SJCRH30 (cell line): ENCODE data around the gene TPX2. TPM values are rescaled to one million over a fixed set of nuclear protein-coding genes. Genes with fewer than 3 reads are reported as not detected.
"Not testable (repeated sequence)": the region's sequence is repeated elsewhere in the genome, so short reads cannot be mapped to it uniquely, and the experiment has no call there.

Source experiments
- DNase-seq, 2 experiments: peaks; one replicate each; pipeline ENCODE4 v3.0.0-alpha.2; 2015 to 2020
- H3K27ac ChIP-seq: fragments of 250-450 bp; sonication (Bioruptor Pico); 2 replicates; pipeline ENCODE4 v1.5.1; 2020; ENCODE audit warnings: mild to moderate bottlenecking, moderate library complexity
- H3K27me3 ChIP-seq: fragments of 250-450 bp; sonication (Bioruptor Pico); 2 replicates; pipeline ENCODE4 v1.5.1; 2020; ENCODE audit warnings: mild to moderate bottlenecking, moderate library complexity
- H3K36me3 ChIP-seq: fragments of 250-450 bp; sonication (Bioruptor Pico); 2 replicates; pipeline ENCODE4 v1.5.1; 2020; ENCODE audit warnings: mild to moderate bottlenecking, moderate library complexity
- H3K4me1 ChIP-seq: fragments of 250-450 bp; sonication (Bioruptor Pico); 2 replicates; pipeline ENCODE4 v1.5.1; 2020; ENCODE audit warnings: mild to moderate bottlenecking, moderate library complexity
- H3K4me3 ChIP-seq: fragments of 250-450 bp; sonication (Bioruptor Pico); 2 replicates; pipeline ENCODE4 v1.5.1; 2020; ENCODE audit warnings: mild to moderate bottlenecking, moderate library complexity
- H3K9me3 ChIP-seq: fragments of 250-450 bp; sonication (Bioruptor Pico); replicated peaks from 2 replicates; pipeline ENCODE4 v1.5.1; 2020; ENCODE audit warnings: mild to moderate bottlenecking, moderate library complexity
- total RNA-seq: library from RNA; depleted of rRNA; stranded (reverse); fragments of >200 nt; shearing (Covaris generic); gene quantifications from 2 replicates; pipeline ENCODE4 v1.2.3, GENCODE V29; 2014

TPX2 gene
- total RNA-seq, 1 experiment from 2014 or later, result 237 TPM

DNA sequence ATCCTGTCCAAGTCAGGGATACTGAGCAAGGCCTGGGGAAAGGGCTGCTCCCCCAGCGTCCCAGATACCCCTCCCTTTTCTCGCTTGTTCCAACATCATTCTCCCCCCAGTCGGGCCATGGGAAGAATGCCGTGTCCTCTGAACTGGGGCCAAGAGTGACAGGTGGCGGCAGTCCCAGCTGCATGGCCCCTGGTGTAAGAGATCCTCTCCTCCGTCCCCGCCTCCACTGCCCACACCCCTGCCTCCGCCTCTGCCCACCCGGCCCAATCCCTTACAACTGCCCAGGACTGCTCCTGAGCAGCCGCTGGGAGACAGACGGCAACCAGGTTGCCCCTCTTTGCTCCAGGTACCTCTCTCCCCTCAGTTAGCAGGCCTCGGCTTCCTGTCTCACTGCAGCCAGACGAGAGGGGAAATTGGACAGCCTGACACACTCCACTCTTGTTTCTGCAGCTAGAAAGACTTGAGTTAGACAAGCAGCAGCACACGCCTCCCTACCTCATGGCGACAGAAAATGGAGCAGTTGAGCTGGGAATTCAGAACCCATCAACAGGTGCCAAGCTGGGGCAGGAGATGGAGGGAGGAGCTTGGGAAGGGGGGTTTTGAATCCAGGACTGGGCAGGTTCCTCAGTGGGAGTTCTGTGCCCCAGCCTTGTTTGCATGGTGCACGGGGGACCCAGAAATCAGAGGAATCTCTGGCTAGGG lies 80.1 kb downstream of the TPX2 start, which contains the start of gene MYLK2:
TSS of gene MYLK2 (plus strand) at position 274 of the 702 bp plus-strand sequence. CDS start at position 499, 225 bp downstream.
- Histone ChIP-seq H3K36me3 (no peaks in the 10 kb centered on the region), H3K27ac (peak within 1 kb of the TSS; percentile 33), H3K4me1 (peaks cover 55% of the 10 kb centered on the region), H3K27me3 (no peaks in the 10 kb centered on the region), H3K4me3 (no peak within 1 kb of the TSS), H3K9me3 (no peaks in the 10 kb centered on the region)
- peak; percentile 95 to 96 for DNase-seq

- Histone ChIP-seq H3K27ac (no peak overlapping the region), H3K4me1 (peaks cover 52% of the 10 kb centered on the region)
Measured at GRCh38 chr20:31820228-31820627, 81.1 kb downstream of the TPX2 start.

GRCh38 chr20:31821427-31821826 lies 82.3 kb downstream of the TPX2 start:
- no peak overlapping the region for H3K27ac ChIP-seq
- no peaks in the 10 kb centered on the region for H3K27me3 ChIP-seq
- DNase-seq, result no peak
- H3K36me3 ChIP-seq, result no peaks in the 10 kb centered on the region
- no peak overlapping the region for H3K4me3 ChIP-seq
- H3K4me1 ChIP-seq, result peaks cover 40% of the 10 kb centered on the region
- no peaks in the 10 kb centered on the region for H3K9me3 ChIP-seq

More at GRCh38 chr20:31820228-31820627, 81.1 kb downstream of the TPX2 start:
- H3K9me3 ChIP-seq, result no peaks in the 10 kb centered on the region
- no peaks in the 10 kb centered on the region for H3K36me3 ChIP-seq
- no peak for DNase-seq
- H3K27me3 ChIP-seq, result no peaks in the 10 kb centered on the region
- H3K4me3 ChIP-seq, result no peak overlapping the region

- peak overlapping the region; percentile 8; the same call in 1 of the 2 replicates for H3K27ac ChIP-seq
- peak; percentile 87 to 93 for DNase-seq
- no peaks in the 10 kb centered on the region for H3K36me3 ChIP-seq
- H3K27me3 ChIP-seq, result no peaks in the 10 kb centered on the region
- H3K9me3 ChIP-seq, result no peaks in the 10 kb centered on the region
- H3K4me1 ChIP-seq, result peaks cover 38% of the 10 kb centered on the region
- H3K4me3 ChIP-seq, result no peak overlapping the region
Measured at GRCh38 chr20:31822421-31823330, 83.6 kb downstream of the TPX2 start.

DNA sequence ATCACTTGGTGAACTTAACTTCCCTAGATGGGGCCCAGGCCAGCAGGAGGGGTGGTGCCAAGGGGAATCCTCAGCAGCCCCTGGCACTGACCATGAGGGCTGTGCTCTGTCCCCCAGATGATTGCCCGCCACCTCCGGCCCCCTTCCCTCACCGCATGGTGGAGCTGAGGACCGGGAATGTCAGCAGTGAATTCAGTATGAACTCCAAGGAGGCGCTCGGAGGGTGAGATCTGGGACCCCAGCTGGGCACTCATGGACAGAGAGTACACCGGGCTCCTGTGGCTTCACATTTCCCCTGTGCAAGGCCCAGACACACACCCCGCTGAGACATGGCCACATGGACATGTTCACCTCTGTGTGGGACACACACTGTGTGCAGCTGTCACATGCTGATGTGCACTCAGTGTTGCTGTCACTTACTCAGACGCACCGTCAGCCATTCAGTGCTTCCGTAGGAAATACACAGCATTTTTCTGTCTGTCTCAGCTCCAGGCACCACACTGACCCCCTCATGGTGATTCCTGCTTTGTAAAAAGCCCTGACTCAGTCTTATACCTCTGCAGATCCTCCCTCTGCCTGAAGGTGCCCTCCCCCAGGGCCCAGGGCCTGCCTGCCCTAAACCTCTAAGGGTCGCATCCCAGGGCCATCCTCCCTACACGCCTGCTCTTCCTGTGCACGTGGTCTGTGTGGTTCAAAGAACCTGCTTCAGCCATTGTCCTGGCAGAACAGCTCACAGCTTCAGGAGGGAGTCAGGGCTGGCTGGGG lies 84.5 kb downstream of the TPX2 start:
- no peaks in the 10 kb centered on the region for H3K36me3 ChIP-seq
- peaks cover 34% of the 10 kb centered on the region for H3K4me1 ChIP-seq
- H3K4me3 ChIP-seq, result no peak overlapping the region
- DNase-seq, result peak; percentile 57 to 60
- no peaks in the 10 kb centered on the region for H3K9me3 ChIP-seq
- H3K27ac ChIP-seq, result peak overlapping the region; percentile 8; the same call in 1 of the 2 replicates
- no peaks in the 10 kb centered on the region for H3K27me3 ChIP-seq

GRCh38 chr20:31824125-31824485 lies 85.0 kb downstream of the TPX2 start:
- Histone ChIP-seq H3K4me3 (no peak overlapping the region), H3K4me1 (peaks cover 28% of the 10 kb centered on the region), H3K9me3 (no peaks in the 10 kb centered on the region), H3K27me3 (no peaks in the 10 kb centered on the region), H3K27ac (peak overlapping the region; percentile 8; the same call in 1 of the 2 replicates), H3K36me3 (no peaks in the 10 kb centered on the region)
- DNase-seq, result no peak

GRCh38 chr20:31824554-31825313 lies 85.6 kb downstream of the TPX2 start:
- no peaks in the 10 kb centered on the region for H3K36me3 ChIP-seq
- DNase-seq, result no peak
- H3K27me3 ChIP-seq, result no peaks in the 10 kb centered on the region
- H3K4me1 ChIP-seq, result peaks cover 22% of the 10 kb centered on the region
- no peak overlapping the region for H3K4me3 ChIP-seq
- no peak overlapping the region for H3K27ac ChIP-seq
- no peaks in the 10 kb centered on the region for H3K9me3 ChIP-seq

GRCh38 chr20:31826074-31826473 lies 87.0 kb downstream of the TPX2 start:
- H3K36me3 ChIP-seq, result no peaks in the 10 kb centered on the region
- H3K4me3 ChIP-seq, result no peak overlapping the region
- H3K4me1 ChIP-seq, result peaks cover 21% of the 10 kb centered on the region
- DNase-seq, result no peak
- no peak overlapping the region for H3K27ac ChIP-seq
- H3K27me3 ChIP-seq, result no peaks in the 10 kb centered on the region
- H3K9me3 ChIP-seq, result no peaks in the 10 kb centered on the region

DNA sequence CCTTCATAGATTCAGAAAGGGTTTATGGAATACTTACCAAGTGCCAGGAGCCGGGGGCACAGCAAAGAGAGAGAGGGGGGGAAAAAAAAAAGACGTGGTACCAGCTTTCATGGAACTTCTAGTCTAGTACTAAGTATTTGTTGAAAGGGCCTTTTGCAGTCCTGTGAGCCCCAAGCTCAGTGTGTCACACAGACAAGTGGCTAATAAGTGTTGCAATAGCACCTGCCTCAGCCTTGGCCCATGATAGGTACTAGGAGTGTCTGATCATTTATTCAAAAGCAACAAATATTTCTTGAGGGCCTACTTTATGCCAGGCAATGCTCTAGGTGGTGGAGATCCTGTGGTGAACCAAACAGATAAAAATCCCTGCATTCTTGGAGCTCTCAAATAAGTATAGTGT lies 88.0 kb downstream of the TPX2 start:
- Histone ChIP-seq H3K9me3 (no peaks in the 10 kb centered on the region), H3K4me1 (peaks cover 21% of the 10 kb centered on the region), H3K36me3 (no peaks in the 10 kb centered on the region), H3K4me3 (no peak overlapping the region), H3K27ac (no peak overlapping the region), H3K27me3 (no peaks in the 10 kb centered on the region)
- no peak for DNase-seq

DNA sequence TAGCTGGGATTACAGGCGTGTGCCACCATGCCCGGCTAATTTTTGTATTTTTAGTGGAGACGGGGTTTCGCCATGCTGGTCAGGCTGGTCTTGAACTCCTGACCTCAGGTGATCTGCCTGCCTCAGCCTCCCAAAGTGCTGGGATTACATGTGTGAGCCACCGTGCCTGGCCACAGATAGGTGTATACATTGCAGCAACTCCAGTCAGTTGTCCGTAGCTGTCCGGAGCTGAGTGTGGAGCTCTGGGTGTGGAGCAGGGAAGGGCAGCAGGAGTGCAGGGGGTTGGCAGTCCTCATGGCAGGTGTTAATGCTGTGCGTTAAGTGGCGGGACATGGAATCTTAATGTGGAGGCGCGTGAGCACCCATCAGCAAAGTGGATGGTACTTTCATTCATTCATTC lies 88.9 kb downstream of the TPX2 start:
- not testable (repeated sequence) for H3K9me3 ChIP-seq, H3K27me3 ChIP-seq, H3K27ac ChIP-seq, DNase-seq, H3K4me3 ChIP-seq, H3K36me3 ChIP-seq
- peaks cover 22% of the 10 kb centered on the region for H3K4me1 ChIP-seq

DNA sequence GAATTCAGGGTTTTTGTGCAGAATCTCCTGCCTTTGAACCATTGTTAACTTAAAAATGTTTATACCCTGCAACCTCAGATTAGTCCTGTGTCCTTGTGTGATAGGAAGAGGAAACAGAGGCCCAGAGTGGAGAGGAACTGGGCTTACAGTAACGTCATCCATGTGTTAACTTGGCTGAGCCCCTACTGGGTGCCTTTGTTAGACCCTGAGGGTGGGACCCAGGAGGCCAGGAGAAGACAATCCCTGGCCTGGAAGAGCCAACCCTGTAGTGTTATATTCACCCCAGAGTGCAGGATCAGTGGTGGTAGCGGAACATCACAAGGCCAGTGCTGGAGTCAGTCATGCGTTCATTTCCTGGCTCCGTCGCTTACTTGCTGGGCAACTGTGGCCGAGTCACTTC lies 90.6 kb downstream of the TPX2 start:
- Histone ChIP-seq H3K4me3 (no peak overlapping the region), H3K27me3 (no peaks in the 10 kb centered on the region), H3K4me1 (peaks cover 21% of the 10 kb centered on the region), H3K36me3 (no peaks in the 10 kb centered on the region), H3K27ac (no peak overlapping the region), H3K9me3 (no peaks in the 10 kb centered on the region)
- DNase-seq, result no peak

DNA sequence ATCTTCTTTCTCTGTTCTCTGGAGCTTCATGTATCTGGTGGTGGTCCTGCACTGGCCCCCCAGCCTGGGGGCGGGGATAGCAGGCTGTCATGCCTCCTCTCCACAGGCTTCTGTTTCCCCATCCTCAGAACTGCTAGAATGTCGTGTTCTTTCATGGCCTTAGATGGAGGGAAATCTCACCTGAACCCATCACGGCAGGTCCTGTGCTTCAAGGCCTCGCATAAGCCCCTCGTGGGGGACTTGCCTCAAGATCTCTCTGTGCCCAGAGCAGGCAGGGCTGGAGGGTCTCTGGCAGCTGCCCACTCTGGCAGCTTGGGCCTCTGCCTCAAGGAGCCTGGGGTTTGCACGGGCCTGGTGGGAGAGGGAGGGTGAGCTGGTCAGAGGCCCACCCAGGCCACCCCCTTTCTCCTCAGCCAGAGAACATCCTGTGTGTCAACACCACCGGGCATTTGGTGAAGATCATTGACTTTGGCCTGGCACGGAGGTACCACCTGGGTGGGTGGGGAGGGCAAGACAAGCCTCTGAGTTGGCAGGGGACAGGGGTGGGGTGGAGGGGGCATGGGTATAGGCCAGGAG lies 91.4 kb downstream of the TPX2 start:
- Histone ChIP-seq H3K4me3 (no peak overlapping the region), H3K27me3 (no peaks in the 10 kb centered on the region), H3K4me1 (peaks cover 27% of the 10 kb centered on the region), H3K36me3 (no peaks in the 10 kb centered on the region), H3K9me3 (no peaks in the 10 kb centered on the region), H3K27ac (no peak overlapping the region)
- DNase-seq, result no peak

- DNase-seq, result no peak
- no peaks in the 10 kb centered on the region for H3K9me3 ChIP-seq
- H3K27ac ChIP-seq, result no peak overlapping the region
- H3K36me3 ChIP-seq, result no peaks in the 10 kb centered on the region
- H3K27me3 ChIP-seq, result no peaks in the 10 kb centered on the region
- H3K4me3 ChIP-seq, result no peak overlapping the region
- H3K4me1 ChIP-seq, result peaks cover 33% of the 10 kb centered on the region
Measured at GRCh38 chr20:31831211-31831610, 92.1 kb downstream of the TPX2 start.

GRCh38 chr20:31831771-31832306 lies 92.7 kb downstream of the TPX2 start:
- Histone ChIP-seq H3K4me1 (peaks cover 39% of the 10 kb centered on the region), H3K4me3 (no peak overlapping the region), H3K9me3 (no peaks in the 10 kb centered on the region), H3K27ac (no peak overlapping the region), H3K36me3 (no peaks in the 10 kb centered on the region), H3K27me3 (no peaks in the 10 kb centered on the region)
- no peak for DNase-seq
